Measurements from ENCODE around the gene OR2AT4. TPM values are rescaled to one million over a fixed set of nuclear protein-coding genes. Genes with fewer than 3 reads are reported as not detected.
"Not testable (repeated sequence)": the region's sequence is repeated elsewhere in the genome, so short reads cannot be mapped to it uniquely, and the experiment has no call there.

OR2AT4 gene
- under 1 TPM in 2 of 4 donors, not detected in 2; 0.03 TPM for polyA plus RNA-seq (ENCODE audit: insufficient read length in 4 of 4)

DNA sequence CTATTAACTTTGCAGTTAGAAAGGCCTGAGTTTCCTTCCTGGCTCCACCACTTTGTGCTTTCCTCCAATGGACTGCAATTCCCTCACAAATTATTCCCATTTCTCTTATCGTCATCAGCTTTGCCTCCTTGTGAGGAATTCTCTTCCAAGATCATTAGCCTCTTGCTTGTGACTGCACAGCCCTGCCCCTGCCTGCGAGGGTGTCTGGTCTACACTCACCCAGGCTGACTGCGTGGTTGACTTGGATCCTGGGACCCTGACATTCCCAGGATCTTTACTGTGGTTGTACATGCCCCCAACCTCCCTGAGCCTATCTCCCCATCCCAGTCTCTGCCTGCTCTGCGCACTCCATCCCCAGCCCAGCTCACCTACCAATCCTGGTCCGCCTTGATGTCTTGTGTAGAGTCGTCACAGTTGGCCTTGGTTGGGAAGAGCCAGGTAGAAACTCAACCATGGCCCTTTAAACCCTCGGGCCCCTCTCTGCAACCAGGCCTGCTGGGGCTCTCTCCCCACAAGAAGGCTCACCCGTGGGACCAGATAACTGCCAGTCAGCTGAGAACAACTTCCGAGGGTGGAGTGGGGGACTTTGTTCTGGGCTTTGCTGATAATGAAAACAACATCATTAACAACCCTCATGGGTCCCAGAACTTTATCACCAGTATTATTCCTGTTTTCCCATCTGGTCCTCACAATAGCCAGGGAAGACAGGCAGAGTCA is at the start of gene OR2AT4:
Gene OR2AT4, minus strand, starts transcription at position 421 of the 717 bp plus-strand sequence.
- DNase-seq (ENCODE audit: low read depth in 4 of 4, low spot score in 3 of 4): no peak

DNA sequence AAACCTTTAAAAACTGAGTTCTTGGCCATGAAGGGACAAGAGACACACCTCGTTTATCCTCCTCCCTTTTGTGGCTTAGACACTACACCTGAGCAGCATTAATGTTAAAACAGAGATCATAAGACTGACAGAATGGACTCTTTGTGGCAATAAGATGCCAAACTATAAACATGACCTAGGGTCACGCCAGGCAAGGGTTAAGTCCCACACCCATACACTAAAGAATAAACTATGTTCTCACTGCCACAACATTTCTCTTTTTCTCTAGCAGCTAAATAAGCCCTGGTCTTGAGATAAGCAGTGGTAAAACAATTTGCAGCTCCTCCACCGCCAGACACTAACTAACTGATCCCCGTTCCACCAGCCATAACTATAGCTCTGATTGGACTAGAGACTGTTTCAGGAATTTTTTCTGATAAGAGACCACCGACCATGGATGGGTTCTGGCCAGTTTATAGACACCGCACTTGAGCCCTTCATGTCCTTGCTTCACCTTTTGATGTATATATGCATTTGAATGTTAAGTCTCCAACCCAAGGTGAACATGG is 49.4 kb upstream of the OR2AT4 start:
- DNase-seq (ENCODE audit: low read depth in 4 of 4, low spot score in 3 of 4): no peak

DNA sequence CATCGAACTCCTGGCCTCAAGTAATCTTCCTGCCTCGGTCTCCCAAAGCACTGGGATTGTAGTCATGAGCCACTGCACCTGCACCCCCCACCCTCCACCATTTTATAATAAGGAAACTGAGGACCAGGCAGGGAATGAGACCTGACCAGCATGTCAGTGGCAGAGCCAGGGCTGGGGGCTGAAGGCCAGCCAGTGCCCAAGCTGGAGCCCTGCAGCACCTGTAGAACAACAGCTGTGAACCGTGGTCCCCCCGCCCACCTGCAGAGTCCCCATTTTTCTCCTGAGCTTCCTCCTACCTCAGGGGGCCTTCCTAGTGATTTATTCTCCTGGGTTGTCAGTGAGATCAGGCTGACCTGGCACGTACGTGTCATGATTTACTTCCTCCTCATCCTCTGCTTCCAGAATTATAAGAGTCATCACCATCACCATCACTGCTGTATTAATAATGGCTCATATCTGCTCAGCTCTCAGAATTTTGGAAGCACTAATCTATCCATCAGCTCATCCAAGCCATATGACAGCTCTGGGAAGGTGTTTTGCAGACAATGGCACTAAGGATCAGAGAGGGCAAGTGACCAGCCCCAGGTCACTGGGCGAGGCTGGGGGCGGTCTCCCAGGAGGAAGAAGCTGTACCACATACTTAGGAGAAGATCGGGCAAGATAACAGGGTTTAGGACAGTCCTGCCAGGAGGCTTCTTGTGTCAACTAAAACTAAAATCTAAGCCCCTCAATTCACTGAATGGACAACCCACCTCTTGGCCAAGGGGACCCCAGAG is 48.7 kb upstream of the OR2AT4 start:
- no peak for DNase-seq (ENCODE audit: low read depth in 4 of 4, low spot score in 3 of 4)

DNA sequence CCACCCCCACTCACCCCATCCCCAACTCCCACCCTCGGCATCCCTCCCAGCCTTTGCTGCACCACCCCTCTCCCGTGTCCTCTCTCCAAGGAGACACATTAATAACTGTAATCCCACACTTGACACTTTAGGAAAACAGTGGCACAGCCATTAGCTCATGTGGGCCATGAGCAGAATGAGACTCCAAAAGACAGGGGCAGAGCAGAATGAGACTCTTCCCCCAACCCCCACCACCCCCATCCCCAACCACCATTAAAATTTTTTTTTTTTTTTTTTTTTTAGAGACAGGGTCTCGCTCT is 48.0 kb upstream of the OR2AT4 start:
- no peak for DNase-seq (ENCODE audit: low read depth in 4 of 4, low spot score in 3 of 4)

DNA sequence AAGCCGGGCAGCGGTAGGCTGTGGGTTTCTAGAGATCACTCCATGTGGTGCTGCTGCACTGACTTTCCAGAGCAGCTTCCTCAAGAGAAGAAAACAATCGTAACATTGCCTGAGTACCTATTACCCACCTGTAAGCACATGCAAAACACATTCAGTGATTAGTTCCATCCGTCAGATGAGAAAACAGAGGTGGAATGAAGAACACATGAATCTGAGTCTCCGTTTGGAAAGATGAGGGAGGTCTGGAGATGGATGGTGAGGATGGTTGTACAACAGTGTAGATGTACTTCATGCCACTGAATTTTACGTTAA is 46.7 kb upstream of the OR2AT4 start:
- DNase-seq (ENCODE audit: low read depth in 4 of 4, low spot score in 3 of 4): no peak

DNA sequence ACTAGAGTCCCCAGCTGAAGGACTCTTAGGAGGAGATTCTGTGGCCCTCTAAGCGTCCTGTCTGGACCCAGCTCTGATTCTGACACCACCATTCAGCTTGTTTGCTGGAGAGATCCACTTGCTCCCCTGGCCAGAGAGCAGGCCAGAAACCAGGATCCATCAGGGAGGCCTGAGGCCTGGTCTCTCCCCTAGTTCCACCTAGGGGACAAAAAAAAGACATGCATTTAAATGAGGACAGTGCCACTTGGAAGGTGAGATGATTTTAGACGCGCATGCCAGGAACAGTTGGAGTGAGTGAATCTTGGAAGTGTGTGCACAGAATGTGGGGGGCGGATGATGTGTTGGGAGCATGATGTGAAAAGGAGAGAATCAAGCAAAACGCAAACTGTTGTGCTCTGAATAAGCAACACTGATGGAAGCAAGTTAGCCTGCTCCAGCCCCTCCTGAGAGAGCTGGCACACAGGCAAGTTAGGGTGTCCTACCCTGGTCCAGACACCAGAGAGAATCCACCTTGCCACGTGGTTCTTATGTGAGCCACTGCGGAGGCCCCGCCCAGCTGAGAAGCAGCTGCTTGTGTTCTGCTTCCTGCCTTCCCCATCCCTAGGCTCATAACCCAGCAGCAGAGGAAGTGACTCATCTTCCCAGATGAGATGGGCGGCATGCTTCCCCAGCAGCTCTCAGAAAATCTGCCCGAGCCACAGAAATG is 46.2 kb upstream of the OR2AT4 start:
- no peak for DNase-seq (ENCODE audit: low read depth in 4 of 4, low spot score in 3 of 4)

DNA sequence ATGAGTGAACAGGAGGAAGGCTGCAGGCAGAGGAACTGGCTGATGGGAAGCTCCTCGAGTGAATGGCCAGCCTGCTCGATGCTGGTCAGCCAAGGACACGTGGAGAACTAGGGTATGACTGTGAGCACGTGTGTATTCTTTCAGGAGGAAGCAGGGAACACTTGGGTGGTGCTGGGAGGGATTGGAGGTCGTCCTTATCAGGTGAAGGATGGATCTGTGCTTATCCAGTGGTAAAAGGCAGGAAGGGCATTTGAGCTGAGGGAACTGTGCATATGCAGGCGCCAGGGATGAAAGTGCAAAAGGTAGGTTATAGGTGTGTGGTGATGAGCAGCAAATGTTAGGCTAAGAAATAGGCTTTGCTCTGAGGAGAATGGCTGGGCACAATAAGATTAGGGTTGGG is 44.5 kb upstream of the OR2AT4 start:
- DNase-seq (ENCODE audit: low read depth in 4 of 4, low spot score in 3 of 4): no peak

DNA sequence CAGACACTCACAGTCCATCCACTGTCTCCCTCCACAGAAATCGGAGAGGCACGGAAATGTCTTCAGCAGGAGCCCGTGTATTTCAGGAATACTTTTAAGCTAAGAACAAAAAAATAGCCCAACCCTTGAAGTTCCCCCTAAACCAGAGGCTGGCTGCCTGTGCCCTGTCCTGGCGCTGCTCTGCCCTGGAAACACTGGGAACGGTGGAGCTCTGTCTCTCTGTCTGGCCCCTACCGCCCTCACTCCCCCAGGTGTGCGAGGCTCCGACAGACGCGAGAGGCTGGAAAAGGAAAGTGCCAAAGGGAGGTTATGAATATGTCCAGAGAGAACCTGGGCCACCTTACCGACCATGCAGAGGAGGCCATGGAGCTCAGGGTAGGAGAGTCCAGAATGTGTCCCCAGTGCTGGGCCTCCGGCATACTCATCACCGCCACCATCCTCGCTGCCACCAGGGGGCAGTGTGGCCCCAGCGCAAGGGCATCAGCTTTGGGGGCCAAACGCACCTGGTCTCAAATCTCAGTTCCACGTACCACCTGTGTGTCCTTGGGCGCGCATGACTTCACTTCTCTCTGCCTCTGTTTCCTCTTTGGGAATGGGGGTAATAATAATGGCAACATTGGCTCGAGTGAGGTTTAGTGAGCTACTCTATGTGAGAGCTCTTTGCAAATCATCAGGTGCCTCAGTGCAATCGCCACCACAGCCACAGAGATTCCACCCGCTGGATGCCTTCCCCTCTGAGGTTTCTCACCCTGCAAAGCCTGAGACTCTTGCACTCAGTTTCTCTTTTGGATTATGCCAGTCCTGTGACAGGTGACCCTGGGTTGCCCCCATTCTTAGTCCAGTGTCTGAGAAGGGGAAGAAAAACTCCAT is 43.8 kb upstream of the OR2AT4 start:
- no peak for DNase-seq (ENCODE audit: low read depth in 4 of 4, low spot score in 3 of 4)

DNA sequence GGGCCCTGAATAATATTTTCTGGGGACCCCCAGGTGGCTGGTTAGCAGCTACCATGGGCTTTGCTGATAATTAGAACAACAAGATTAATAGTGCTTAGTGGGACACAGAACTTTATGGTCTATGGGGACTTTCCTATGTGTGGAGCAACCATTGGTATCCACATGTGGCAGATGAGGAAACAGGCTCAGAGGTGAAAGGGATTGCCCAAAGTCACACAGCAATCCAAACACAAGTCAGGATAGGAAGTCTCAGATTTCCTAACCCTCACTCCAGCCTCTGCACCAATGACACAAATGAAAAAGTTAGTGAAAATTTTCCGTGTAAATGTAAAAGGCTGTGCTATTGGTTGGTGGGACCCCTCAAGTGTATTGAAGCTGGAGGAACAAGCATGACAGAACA is 39.0 kb upstream of the OR2AT4 start:
- DNase-seq (ENCODE audit: low read depth in 4 of 4, low spot score in 3 of 4): no peak

DNA sequence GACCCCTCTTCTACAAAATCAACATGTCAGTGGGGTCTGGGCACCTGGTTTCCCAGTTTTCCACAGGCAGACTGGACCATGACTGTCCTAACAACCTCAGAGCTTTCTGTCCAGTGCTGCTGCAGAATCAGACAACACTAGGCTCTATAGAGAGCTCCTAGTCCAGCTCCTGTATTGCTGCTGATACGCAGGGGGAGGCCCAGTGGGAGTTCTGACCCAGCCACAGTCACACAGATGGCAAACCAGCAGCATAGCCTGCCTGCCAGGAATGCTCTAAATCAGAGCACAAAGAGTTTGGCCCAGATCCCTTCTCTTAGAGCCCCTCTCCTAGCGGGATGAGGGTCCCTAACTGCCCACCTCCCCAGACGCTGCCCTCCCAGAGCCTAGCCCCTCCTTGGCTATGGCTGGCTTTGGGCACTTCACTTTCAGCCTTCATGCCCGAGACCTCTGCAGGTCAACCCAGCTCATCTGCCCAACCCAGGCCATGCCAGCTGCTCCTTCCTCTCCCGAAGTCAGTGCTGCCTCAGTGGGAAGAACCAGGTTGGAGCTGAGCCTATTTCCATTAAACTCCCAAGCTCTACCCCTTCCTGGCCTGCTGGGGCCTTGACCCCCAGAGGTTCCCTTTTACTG is 38.5 kb upstream of the OR2AT4 start:
- no peak for DNase-seq (ENCODE audit: low read depth in 4 of 4, low spot score in 3 of 4)

DNA sequence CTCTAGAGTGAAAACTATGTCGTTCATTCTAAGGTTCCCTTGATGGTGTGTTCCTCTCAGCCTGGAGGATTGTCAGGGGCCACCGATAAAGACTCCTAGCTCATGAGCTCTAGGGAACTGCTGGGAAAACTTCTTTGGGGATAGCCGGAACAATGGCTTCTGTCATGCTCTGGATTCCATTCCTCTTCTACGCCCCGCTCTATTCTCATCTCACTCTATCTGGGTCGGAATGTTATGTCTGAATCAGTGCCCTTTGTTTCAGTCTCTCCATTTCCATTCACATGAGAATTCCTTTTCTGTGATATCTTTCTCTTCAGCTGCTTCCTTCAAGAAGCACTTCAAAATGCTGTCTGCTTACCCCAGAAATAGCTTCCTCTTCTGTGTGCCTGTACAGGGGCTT is 37.3 kb upstream of the OR2AT4 start:
- no peak for DNase-seq (ENCODE audit: low read depth in 4 of 4, low spot score in 3 of 4)

DNA sequence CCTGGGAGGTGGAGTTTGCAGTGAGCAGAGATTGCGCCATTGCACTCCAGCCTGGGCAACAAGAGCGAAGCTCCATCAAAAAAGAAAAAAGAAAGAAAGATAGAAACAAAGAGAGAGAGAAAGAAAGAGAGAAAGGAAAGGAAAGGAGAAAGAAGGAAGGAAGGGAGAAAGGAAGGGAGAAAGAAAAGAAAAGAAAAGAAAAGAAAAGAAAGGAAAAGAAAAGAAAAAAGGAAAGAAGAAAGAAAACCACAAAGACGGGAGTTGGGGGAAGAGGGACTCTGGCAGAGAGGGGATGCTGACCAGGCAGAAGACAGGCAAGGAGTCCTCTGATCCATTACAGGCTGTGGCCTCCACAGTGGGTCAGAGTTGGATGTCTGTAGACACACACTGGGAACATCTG is 35.4 kb upstream of the OR2AT4 start:
- no peak for DNase-seq (ENCODE audit: low read depth in 4 of 4, low spot score in 3 of 4)

DNA sequence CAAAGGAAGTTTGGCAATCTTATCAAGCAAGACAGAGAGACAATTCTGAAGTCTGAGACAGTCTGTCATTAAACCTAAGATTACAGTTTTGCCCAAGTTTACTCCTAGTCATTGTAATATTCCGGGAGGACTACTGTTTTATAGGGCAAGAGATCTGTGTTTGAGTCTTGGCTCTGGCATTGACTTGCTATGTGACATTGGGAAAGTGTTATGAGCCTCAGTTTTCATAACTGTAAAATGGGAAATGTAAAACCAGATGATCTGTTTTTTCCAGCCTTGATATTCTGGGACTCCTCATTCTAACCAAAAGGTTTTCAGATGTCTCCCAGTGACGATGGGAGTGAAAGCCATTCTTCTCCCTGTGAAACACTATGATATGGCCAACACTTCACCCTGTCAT is 29.9 kb upstream of the OR2AT4 start:
- DNase-seq (ENCODE audit: low read depth in 4 of 4, low spot score in 3 of 4): no peak

DNA sequence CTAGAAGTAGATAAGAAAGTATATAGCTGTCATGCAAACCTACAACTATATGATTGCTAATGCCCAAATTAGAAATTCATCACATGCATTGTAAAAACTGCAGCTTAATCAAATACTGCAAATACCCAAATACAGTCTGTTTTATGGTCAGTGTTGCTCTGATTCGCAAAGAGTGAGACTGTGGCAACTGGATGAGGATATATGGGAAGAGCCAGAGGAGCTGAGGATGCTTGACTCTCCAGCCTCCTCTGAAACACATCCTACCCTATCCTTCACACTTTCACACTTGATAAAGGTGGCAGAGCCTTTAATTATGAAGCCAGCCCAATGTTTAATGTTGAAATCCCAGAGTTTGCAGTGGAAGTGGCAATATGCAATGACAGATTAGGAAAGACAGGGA is 21.9 kb upstream of the OR2AT4 start:
- no peak for DNase-seq (ENCODE audit: low read depth in 4 of 4, low spot score in 3 of 4)

DNA sequence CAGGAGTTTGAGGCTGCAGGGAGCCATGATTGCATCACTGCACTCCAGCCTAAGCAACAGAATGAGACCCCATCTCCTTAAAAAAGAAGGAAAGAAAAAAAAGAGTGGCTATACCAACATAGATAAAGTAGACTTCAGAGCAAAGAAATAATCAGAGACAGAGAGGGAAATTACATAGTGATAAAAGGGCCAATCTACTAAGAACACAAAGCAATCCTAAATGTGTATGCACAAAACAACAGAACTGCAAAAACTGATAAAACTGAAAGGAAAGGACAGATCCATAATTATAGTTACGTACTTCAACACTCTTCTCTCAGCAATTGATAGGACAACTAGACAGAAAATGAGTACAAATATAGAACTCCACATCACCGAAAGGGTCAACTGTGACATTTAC is 17.8 kb upstream of the OR2AT4 start:
- DNase-seq (ENCODE audit: low read depth in 4 of 4, low spot score in 3 of 4): no peak

DNA sequence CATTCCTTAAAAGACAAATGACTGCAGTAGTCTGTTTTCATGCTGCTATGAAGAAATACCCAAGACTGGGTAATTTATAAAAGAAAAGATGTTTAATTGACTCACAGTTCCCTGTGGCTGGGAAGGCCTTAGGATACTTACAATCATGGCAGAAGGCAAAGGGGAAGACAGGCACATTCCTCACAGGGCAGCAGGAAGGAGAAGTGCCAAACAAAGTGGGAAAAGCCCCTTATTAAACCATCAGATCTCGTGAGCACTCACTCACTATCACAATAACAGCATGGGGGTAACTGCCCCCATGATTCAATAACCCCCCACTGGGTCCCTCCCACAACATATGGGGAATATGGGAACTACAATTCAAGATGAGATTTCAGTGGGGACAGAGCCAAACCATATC is 16.4 kb upstream of the OR2AT4 start:
- DNase-seq (ENCODE audit: low read depth in 4 of 4, low spot score in 3 of 4): no peak

DNA sequence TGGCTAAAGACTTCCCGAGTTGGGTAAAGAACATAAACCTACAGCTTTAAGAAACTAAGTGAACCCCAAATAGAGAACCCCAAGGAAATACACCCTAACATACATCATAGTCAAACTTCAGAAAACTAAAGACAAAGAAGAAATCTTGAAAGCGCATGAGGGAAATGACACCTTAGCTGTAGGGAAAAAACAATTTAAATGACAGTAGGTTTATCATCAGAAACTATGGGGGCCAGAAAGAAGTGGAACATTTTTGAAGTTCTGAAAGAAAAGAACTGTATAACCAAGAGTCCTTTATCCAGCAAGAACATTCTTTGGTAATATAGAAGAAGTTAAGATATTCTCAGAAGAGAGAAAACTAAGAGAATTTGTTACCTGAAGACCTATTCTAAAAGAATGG is 15.5 kb upstream of the OR2AT4 start:
- DNase-seq (ENCODE audit: low read depth in 4 of 4, low spot score in 3 of 4): no peak

DNA sequence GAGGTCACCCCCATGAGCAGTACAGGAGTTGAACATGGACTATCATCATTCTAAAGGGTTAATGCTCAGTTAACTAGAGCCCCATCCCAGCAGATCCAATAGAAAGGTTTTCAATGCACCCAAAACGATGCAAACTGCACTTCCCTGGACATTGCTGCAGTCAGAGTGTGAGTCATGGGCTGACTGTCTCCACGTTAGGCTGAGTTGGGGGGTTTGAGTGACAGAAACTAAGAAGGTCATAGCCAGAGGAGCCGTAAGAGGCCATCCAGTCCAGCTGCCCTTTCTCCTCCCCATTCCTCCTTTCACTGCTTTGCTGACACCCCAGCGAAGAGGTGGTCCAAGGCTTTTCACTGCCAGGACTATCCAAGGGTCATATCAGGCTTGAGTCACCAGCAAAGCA is 10.5 kb upstream of the OR2AT4 start:
- DNase-seq (ENCODE audit: low read depth in 4 of 4, low spot score in 3 of 4): no peak

DNA sequence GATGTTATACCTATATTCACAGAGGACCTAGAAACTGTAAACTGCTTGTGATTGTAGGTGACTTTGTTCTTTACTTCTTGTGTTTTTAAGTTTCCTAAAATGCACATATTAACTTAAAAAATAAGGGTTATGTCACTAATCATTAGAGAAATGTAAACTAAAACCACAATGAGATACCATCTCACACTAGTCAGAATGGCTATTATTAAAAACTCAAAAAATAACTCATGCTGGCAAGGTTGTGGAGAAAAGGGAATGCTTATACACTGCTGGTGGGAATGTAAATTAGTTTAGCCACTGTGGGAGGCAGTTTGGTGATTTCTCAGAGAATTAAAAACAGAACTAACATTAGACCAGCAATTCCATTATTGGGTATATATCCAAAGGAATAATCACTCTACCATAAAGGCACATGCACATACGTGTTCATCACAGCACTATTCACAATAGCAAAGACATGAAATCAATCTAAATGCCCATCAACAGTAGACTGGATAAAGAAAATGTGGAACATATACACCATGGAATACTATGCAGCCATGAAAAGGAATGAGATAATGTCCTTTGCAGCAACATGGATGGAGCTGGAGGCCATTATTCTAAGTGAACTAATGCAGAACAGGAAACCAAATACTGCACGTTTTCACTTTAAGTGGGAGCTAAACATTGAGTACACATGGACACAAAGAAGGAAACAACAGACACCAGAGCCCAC is 9.4 kb upstream of the OR2AT4 start:
- not testable (repeated sequence) for DNase-seq (ENCODE audit: low read depth in 4 of 4, low spot score in 3 of 4)

DNA sequence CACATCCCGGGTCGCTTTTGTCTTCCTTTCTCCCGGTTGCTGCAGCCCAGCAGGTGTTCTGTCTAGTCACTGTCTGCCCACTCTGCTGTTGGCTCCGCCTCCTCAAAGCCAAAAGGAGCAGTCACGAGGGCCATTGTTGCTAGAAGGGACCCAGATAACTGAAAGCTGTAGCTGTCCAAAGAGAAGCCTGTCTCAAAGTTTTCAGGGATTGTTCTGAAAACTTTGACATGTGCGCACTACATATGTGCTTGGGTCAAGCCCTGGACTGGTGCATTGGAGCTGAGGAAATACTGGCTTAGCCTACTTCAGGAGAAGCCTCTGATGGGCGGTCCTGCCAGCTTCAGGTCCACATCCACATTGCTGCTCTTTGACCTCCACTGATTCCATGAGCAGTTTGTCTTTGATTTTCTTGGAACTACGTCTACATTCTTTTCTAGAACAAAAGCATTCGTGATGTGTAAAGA is 8.8 kb upstream of the OR2AT4 start:
- no peak for DNase-seq (ENCODE audit: low read depth in 4 of 4, low spot score in 3 of 4)

All from right renal pelvis (tissue), 4 donors.